GM12873 (cell line): Measurements from ENCODE around the gene TDRD7.

ENCODE experiments used
- CTCF ChIP-seq: IDR thresholded peaks from 2 replicates; pipeline ENCODE4 v1.5.1; 2012; ENCODE audit warnings: low read depth, mild to moderate bottlenecking, moderate library complexity, low read length, control low read depth; ENCODE audit not compliant: insufficient read depth; ENCODE audit errors: missing control alignments

TDRD7 gene

GRCh38 chr9:97528529-97529230, 116.8 kb downstream of the TDRD7 start:
- peak; percentile 6 for TF ChIP-seq CTCF

GRCh38 chr9:97529363-97530076, 117.6 kb downstream of the TDRD7 start:
- TF ChIP-seq CTCF, result no peak

- no peak for TF ChIP-seq CTCF
Observed at GRCh38 chr9:97531888-97532376, 120.0 kb downstream of the TDRD7 start.

GRCh38 chr9:97534185-97534584, 122.3 kb downstream of the TDRD7 start:
- TF ChIP-seq CTCF, result no peak

GRCh38 chr9:97534961-97535594, 123.2 kb downstream of the TDRD7 start:
- TF ChIP-seq CTCF, result no peak

- no peak for TF ChIP-seq CTCF
Observed at GRCh38 chr9:97535771-97536170, 123.9 kb downstream of the TDRD7 start.

- TF ChIP-seq CTCF, result no peak
Observed at GRCh38 chr9:97536480-97536879, 124.6 kb downstream of the TDRD7 start.
